Heart right ventricle (tissue), 16 donors: Measurements from ENCODE around the gene CYP27A1. TPM values are rescaled to one million over a fixed set of nuclear protein-coding genes. Genes with fewer than 3 reads are reported as not detected.

Experiments
- ATAC-seq, 8 donors: fragments of 200-7000 bp; cut with Tn5 transposase; one replicate each; pipeline ENCODE4 v1.9.1; 2020; ENCODE audit warnings: mild to moderate bottlenecking in 8 of 8, moderate library complexity in 8 of 8, moderate number of reproducible peaks in 1 of 8
- DNase-seq, 2 donors: peaks; one replicate each; pipeline ENCODE4 v3.0.0-alpha.2; 2020
- H3K27ac ChIP-seq, 10 donors: fragments of 200-600 bp; sonication (generic) in 2 of 10; one replicate each; pipeline versions ENCODE4 v1.5.0 to v1.8.0; 2020 to 2022; ENCODE audit warnings: mild to moderate bottlenecking in 3 of 10
- H3K27me3 ChIP-seq, 7 donors: fragments of 200-600 bp; one replicate each; pipeline ENCODE4 v1.8.0; 2021 to 2022; ENCODE audit warnings: mild to moderate bottlenecking in 2 of 7
- H3K36me3 ChIP-seq, 9 donors: fragments of 200-600 bp; sonication (generic) in 1 of 9; one replicate each; pipeline versions ENCODE4 v1.5.0 to v1.8.0; 2020 to 2022; ENCODE audit warnings: mild to moderate bottlenecking in 2 of 9
- H3K4me1 ChIP-seq, 9 donors: fragments of 200-600 bp; sonication (generic) in 1 of 9; one replicate each; pipeline versions ENCODE4 v1.5.0 to v1.8.0; 2020 to 2022; ENCODE audit warnings: mild to moderate bottlenecking in 4 of 9
- H3K4me3 ChIP-seq, 10 donors: fragments of 200-600 bp; sonication (generic) in 2 of 10; one replicate each; pipeline versions ENCODE4 v1.5.0 to v1.8.0; 2020 to 2022; ENCODE audit warnings: mild to moderate bottlenecking in 7 of 10, moderate library complexity in 2 of 10
- H3K9me3 ChIP-seq, 11 donors: fragments of 200-600 bp in 10 of 11; sonication (generic) in 2 of 11; one replicate each; pipeline versions ENCODE4 v1.5.0 to v1.8.0; 2013 to 2022; ENCODE audit warnings: mild to moderate bottlenecking in 2 of 11, control low read depth in 1 of 11, moderate library complexity in 1 of 11
- CTCF ChIP-seq, 9 donors: fragments of 200-600 bp; sonication (generic) in 2 of 9; IDR thresholded peaks; one replicate each; pipeline versions ENCODE4 v1.5.0 to v1.8.0; 2021 to 2022; ENCODE audit warnings: antibody characterized with exemption in 9 of 9, mild to moderate bottlenecking in 5 of 9, moderate library complexity in 1 of 9
- WGBS, 2 donors: extraction: QIAGEN DNeasy Blood & Tissue Kit; methylation state at CpG; one replicate each; pipeline ENCODE4 v1.1.7; 2013; ENCODE audit warnings: inconsistent platforms in 1 of 2; 5-methylcytosine and 5-hydroxymethylcytosine counted together
- intact Hi-C, 10 donors: fragments of 100-400 bp; cut with DNase I; formaldehyde crosslinking; loops; one replicate each; pipeline versions ENCODE4 v1.11.1 to v1.14.2; 2022
- polyA plus RNA-seq, 2 donors: library from polyadenylated mRNA; stranded (reverse); fragments of 200-250 nt; gene quantifications; one replicate each; pipeline ENCODE4 v1.2.3, GENCODE V29; 2013
- total RNA-seq, 10 donors: library from RNA; stranded (reverse); fragmentation: NEBNext Ultra II Directional in 3 of 10; extraction: Animal tissue kit (Norgen Biotek cat#: 25700) in 3 of 10; gene quantifications; one replicate each; pipeline versions ENCODE4 v1.2.1 to v1.2.4, GENCODE V29; 2021 to 2023
- donor health status: Arrhythmogenic right ventricular cardiomyopathy.
- donor health status: ischemic (EF 13 %, LVEDD 7.1; RV severe dilation, severe dysfunction).
- donor health status: healthy with polysubstance abuse.
- donor health status: DM: no; HTN: yes; CAD: no.
- donor health status: DM: no; HTN: no; CAD: no.
- donor health status: ischemic (EF 25% LVEDD 6.9; RV normal size, moderate dysfunction).
- donor health status: ischemic (EF 25% LVEDD 5.7; RV mildly dilated, moderate dysfunction).
- donor health status: healthy.
- donor health status: DM: yes; HTN: yes; CAD: no.
- donor health status: Ischemic cardiomyopathy.
- donor health status: ischemic (EF 35%, LVEDD 5.7; RV mildly dilated, moderate dysfunction).
- donor health status: nonischemic (EF 11% LVEDD 7.7; RV severe dilation, severe dysfunction).
- donor health status: DM: yes; HTN: yes; CAD: no.
- donor health status: PGD.
- donor health status: ischemic (EF 29% LVEDD 5.4; RV normal size, mild dysfunction).
- donor health status: nonischemic (EF 23%, LVEDD 6.1; RV moderate dilation, normal function).

CYP27A1 gene
- total and polyA plus RNA-seq, 12 donors, result 3.7 to 12.8 (median 7.6) TPM

- intact Hi-C loops, result loop anchor here in 1 of 10 donors (10.0 kb wide), 1 partner anchor 71 kb away; the partner anchor contains the start of gene TTLL4
- H3K27me3 ChIP-seq, result peaks cover 0 to 22% (median 0%) of the 10 kb centered on the region in 7 donors
- TF ChIP-seq CTCF (IDR thresholded peaks at IDR 0.05), result no peak
- H3K36me3 ChIP-seq, result no peaks in the 10 kb centered on the region
- ATAC-seq, result no peak
- peaks cover 0 to 26% (median 7%) of the 10 kb centered on the region in 9 donors for H3K4me1 ChIP-seq
- no peak overlapping the region for H3K4me3 ChIP-seq
- DNase-seq, result no peak
- 90 to 92% methylated on average over 3 of the region's 3 CpGs for WGBS, 2 donors
- peaks cover 0 to 13% (median 0%) of the 10 kb centered on the region in 11 donors for H3K9me3 ChIP-seq
- no peak overlapping the region for H3K27ac ChIP-seq
Observed at GRCh38 chr2:218786133-218786532, 4.2 kb downstream of the CYP27A1 start.

- peak in 1 of 8 donors; percentile 33 for ATAC-seq
- TF ChIP-seq CTCF (IDR thresholded peaks at IDR 0.05), result no peak
- intact Hi-C loops, result loop anchor here in 1 of 10 donors (10.0 kb wide), 1 partner anchor 74 kb away; the partner anchor contains the start of gene TTLL4
- no peak overlapping the region for H3K4me3 ChIP-seq
- H3K36me3 ChIP-seq, result no peaks in the 10 kb centered on the region
- DNase-seq, result no peak
- H3K27ac ChIP-seq, result peak overlapping the region in 1 of 10 donors; percentile 31
- 73 to 75% methylated on average over 2 of the region's 2 CpGs for WGBS, 2 donors
- H3K27me3 ChIP-seq, result peaks cover 0 to 3% (median 0%) of the 10 kb centered on the region in 7 donors
- H3K4me1 ChIP-seq, result peaks cover 0 to 10% (median 0%) of the 10 kb centered on the region in 9 donors
- peaks cover 0 to 13% (median 0%) of the 10 kb centered on the region in 11 donors for H3K9me3 ChIP-seq
Observed at GRCh38 chr2:218788529-218789255, 6.7 kb downstream of the CYP27A1 start.

- Histone ChIP-seq H3K27me3 (no peaks in the 10 kb centered on the region), H3K9me3 (peaks cover 0 to 8% (median 0%) of the 10 kb centered on the region in 11 donors), H3K4me1 (peaks cover 0 to 3% (median 0%) of the 10 kb centered on the region in 9 donors), H3K4me3 (no peak overlapping the region), H3K36me3 (no peaks in the 10 kb centered on the region), H3K27ac (no peak overlapping the region)
- ATAC-seq, result no peak
- TF ChIP-seq CTCF (IDR thresholded peaks at IDR 0.05), result no peak
- intact Hi-C loops, result no loop called here
- no peak for DNase-seq
- WGBS, 2 donors, result 94 to 97% methylated on average over 1 of the region's 1 CpG
Observed at GRCh38 chr2:218792433-218792832, 10.5 kb downstream of the CYP27A1 start.

GRCh38 chr2:218796691-218797090 is 14.7 kb downstream of the CYP27A1 start:
- intact Hi-C loops, result no loop called here
- no peak for TF ChIP-seq CTCF (IDR thresholded peaks at IDR 0.05)
- H3K4me3 ChIP-seq, result no peak overlapping the region
- DNase-seq (no peak), ATAC-seq (no peak)
- H3K27ac ChIP-seq, result no peak overlapping the region
- peaks cover 0 to 8% (median 0%) of the 10 kb centered on the region in 9 donors for H3K4me1 ChIP-seq
- H3K27me3 ChIP-seq, result peaks cover 0 to 22% (median 0%) of the 10 kb centered on the region in 7 donors
- H3K36me3 ChIP-seq, result no peaks in the 10 kb centered on the region
- WGBS, 2 donors, result 93 to 97% methylated on average over 4 of the region's 4 CpGs
- H3K9me3 ChIP-seq, result no peaks in the 10 kb centered on the region
